ENCODE measurements around the gene SPATC1L.

SPATC1L gene

GRCh38 chr21:46220275-46220810 lies 36.1 kb upstream of the SPATC1L start:
- H3K27me3 Mint-ChIP-seq, result no peaks in the 10 kb centered on the region
- CTCF ChIA-PET, result no interaction called here
- H3K9me3 Mint-ChIP-seq, result no peaks in the 10 kb centered on the region
- no peak for DNase-seq
- no peak overlapping the region for H3K27ac Mint-ChIP-seq
- H3K4me3 Mint-ChIP-seq, result no peak overlapping the region
- peaks cover 2% of the 10 kb centered on the region for H3K4me1 Mint-ChIP-seq
- peaks cover 24% of the 10 kb centered on the region for H3K36me3 Mint-ChIP-seq

DNA sequence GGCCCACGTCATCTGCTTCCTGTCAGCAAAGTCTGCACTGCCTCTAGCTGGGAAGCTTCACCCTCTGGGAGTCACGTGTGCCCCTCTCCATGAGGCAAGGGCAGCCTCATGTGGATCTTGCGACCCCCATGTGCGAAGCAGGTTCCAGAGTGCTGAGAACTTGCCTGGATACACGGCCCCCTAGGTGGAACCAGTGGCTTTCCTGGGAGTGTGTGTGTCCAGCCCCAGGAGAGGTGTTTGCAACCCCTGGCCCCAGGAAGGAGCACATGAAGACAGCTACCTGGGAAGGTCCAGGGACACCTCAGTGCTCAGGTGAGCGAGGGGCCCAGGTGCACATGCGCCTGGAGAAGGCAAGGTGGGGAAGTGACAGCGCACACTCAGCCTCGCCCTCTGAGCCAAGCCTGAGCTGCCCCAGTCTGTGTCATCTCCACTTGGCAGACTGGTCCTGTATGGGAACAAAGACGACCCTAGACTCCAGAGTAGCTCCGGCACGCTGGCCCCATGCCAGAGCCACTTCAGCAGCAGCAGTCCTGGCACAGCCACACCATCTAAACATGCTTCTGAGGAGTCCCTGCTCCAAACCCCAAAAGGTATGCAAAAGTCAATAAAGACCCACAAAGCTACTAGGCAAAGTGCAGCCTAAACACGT lies 35.5 kb upstream of the SPATC1L start:
- Mint-ChIP-seq H3K36me3 (peaks cover 24% of the 10 kb centered on the region), H3K27ac (no peak overlapping the region), H3K9me3 (no peaks in the 10 kb centered on the region), H3K4me3 (no peak overlapping the region), H3K4me1 (peaks cover 2% of the 10 kb centered on the region), H3K27me3 (no peaks in the 10 kb centered on the region)
- CTCF ChIA-PET, result no interaction called here
- DNase-seq, result no peak

DNA sequence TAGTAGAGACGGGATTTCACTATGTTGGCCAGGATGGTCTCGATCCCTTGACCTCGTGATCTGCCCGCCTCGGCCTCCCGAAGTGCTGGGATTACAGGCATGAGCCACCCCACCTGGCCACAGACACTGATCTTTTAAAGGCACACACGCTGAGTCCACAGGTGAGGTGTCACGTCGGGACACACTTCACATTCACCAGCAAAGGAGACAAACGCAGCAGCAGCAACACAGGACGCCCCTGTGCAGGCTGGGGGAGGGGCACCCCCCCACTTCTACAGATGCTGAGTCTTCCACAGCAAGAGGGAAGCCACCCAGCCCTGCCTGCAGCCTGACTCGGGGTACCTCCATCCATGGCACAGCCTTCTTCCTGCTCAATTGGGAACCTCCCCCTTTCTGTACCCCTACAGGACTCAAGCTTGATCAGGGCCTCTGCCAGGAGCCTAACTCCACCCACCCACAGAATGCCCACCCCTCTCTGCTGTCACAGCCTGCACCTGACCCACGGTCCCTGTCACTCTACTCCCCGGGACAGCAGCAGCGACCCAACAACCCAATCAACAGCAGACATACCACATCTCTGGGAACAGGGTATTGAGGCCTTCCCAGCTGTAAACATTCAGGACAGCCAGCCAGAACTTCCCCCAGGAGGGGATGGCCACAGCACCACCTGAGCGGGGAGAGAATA lies 34.8 kb upstream of the SPATC1L start:
- DNase-seq, result no peak
- CTCF ChIA-PET, result no interaction called here
- H3K36me3 Mint-ChIP-seq, result peaks cover 21% of the 10 kb centered on the region
- H3K27ac Mint-ChIP-seq, result no peak overlapping the region
- H3K4me3 Mint-ChIP-seq, result no peak overlapping the region
- H3K4me1 Mint-ChIP-seq, result peaks cover 2% of the 10 kb centered on the region
- H3K27me3 Mint-ChIP-seq, result no peaks in the 10 kb centered on the region
- no peaks in the 10 kb centered on the region for H3K9me3 Mint-ChIP-seq

- Mint-ChIP-seq H3K36me3 (peaks cover 18% of the 10 kb centered on the region), H3K9me3 (no peaks in the 10 kb centered on the region), H3K4me3 (no peak overlapping the region), H3K27ac (no peak overlapping the region), H3K27me3 (no peaks in the 10 kb centered on the region), H3K4me1 (peaks cover 2% of the 10 kb centered on the region)
- no peak for DNase-seq
- CTCF ChIA-PET, result no interaction called here
These were observed 33.4 kb upstream of the SPATC1L start for GRCh38 chr21:46217511-46218196.

DNA sequence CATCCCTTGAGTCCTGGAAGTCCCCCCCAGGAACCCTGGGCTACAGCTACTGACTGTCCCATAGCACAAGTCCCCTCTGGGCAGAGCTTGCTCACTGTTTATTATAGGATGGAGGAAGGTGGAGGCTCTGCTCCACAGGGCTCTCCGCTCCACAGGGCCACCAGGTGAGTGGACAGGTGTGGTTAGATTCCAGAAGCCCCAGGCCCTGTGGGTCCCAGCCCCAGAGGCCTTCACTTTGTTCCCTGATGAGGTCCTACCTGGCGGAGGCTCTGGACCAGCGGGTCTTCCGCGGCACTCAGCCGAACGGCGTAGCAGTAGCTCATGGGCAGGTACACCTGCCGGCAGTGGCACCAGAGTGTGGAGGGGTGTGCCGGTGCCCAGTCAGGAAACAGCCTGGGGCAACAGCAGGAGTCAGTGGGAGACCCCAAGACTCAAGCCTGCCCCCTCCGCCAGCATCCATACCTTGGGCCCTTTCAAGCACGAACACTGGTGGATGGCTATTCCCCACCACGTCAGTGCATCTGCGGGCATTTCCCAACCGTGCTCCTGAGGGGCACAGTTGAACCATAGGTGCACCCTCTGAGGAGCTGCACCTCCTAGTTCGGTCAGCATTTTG lies 32.0 kb upstream of the SPATC1L start:
- CTCF ChIA-PET, result no interaction called here
- DNase-seq, result no peak
- Mint-ChIP-seq H3K9me3 (no peaks in the 10 kb centered on the region), H3K4me1 (peaks cover 2% of the 10 kb centered on the region), H3K4me3 (no peak overlapping the region), H3K36me3 (peaks cover 16% of the 10 kb centered on the region), H3K27me3 (no peaks in the 10 kb centered on the region), H3K27ac (peak overlapping the region; percentile 37)

DNA sequence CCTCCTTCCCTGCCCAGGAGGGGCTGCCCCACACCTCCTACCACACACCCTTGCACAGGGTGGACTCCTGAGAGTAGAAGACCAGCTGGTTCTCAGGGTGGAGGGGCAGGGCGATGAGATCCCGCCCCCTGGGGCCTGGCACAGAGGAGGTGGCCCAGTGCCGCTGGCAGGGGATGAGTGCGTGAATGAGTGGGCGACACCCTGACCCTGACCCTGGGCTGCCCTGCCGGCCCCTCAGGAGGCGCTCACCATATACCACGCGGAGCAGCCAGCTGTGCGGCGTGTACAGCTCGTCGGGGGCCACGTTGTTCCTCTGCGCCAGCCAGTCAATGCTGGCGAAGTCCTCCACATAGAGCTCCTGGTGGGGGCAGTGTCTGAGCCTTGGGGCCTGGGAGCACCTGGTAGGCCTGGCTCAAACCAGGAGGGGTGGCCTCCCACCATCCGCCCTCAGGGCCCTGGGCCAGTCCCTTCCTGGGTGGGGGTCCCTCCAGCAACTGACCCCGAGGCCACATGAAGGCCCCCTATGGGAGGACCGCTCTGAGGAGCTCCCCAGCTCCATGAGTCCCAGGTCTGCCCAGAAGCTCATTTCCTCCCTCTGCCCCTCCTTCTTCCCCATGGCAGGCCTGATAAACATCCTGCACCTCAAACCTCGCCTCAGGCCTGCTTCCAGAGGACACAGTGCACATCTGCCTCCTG lies 31.3 kb upstream of the SPATC1L start:
- peak overlapping the region; percentile 37 for H3K27ac Mint-ChIP-seq
- H3K36me3 Mint-ChIP-seq, result peaks cover 14% of the 10 kb centered on the region
- H3K27me3 Mint-ChIP-seq, result no peaks in the 10 kb centered on the region
- H3K4me1 Mint-ChIP-seq, result peaks cover 2% of the 10 kb centered on the region
- no peak for DNase-seq
- CTCF ChIA-PET, result no interaction called here
- H3K9me3 Mint-ChIP-seq, result no peaks in the 10 kb centered on the region
- no peak overlapping the region for H3K4me3 Mint-ChIP-seq

GRCh38 chr21:46214478-46215340 lies 30.4 kb upstream of the SPATC1L start:
- Mint-ChIP-seq H3K4me1 (peaks cover 2% of the 10 kb centered on the region), H3K9me3 (no peaks in the 10 kb centered on the region), H3K27me3 (no peaks in the 10 kb centered on the region), H3K27ac (no peak overlapping the region), H3K4me3 (no peak overlapping the region), H3K36me3 (peaks cover 9% of the 10 kb centered on the region)
- DNase-seq, result no peak
- CTCF ChIA-PET, result no interaction called here

- Mint-ChIP-seq H3K27ac (no peak overlapping the region), H3K4me1 (peaks cover 2% of the 10 kb centered on the region), H3K27me3 (no peaks in the 10 kb centered on the region), H3K36me3 (peaks cover 6% of the 10 kb centered on the region), H3K9me3 (no peaks in the 10 kb centered on the region), H3K4me3 (no peak overlapping the region)
- CTCF ChIA-PET, result no interaction called here
- no peak for DNase-seq
These were observed 29.5 kb upstream of the SPATC1L start for GRCh38 chr21:46213620-46214286.

- Mint-ChIP-seq H3K4me1 (peaks cover 2% of the 10 kb centered on the region), H3K9me3 (no peaks in the 10 kb centered on the region), H3K36me3 (peaks cover 7% of the 10 kb centered on the region), H3K27me3 (no peaks in the 10 kb centered on the region), H3K4me3 (no peak overlapping the region), H3K27ac (no peak overlapping the region)
- DNase-seq, result no peak
- CTCF ChIA-PET, result no interaction called here
These were observed 28.6 kb upstream of the SPATC1L start for GRCh38 chr21:46212721-46213484.

- CTCF ChIA-PET, result no interaction called here
- Mint-ChIP-seq H3K36me3 (peaks cover 11% of the 10 kb centered on the region), H3K4me3 (no peak overlapping the region), H3K4me1 (peaks cover 2% of the 10 kb centered on the region), H3K9me3 (no peaks in the 10 kb centered on the region), H3K27ac (no peak overlapping the region), H3K27me3 (no peaks in the 10 kb centered on the region)
- DNase-seq, result no peak
These were observed 27.8 kb upstream of the SPATC1L start for GRCh38 chr21:46211786-46212720.

DNA sequence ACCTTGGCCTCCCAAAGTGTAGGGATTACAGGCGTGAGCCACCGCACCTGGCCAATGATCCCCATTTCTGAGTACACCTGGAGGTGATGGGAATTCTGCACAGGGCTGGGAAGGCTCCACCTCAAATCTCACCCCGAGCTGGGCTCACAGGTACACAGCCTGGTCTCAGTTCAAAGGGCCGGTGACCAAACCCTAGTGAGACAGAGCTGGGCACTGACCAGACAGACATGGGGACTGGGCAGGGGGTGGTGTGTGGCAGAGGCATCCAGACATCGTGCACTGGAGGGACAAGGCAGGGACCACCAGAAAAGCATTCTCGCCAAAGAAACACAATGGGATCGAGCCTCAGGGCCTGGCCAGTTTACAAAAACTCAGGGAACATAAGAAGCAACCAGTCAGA lies 27.1 kb upstream of the SPATC1L start:
- no peaks in the 10 kb centered on the region for H3K27me3 Mint-ChIP-seq

More for the DNA sequence above, 27.1 kb upstream of the SPATC1L start:
- Mint-ChIP-seq H3K27ac (no peak overlapping the region), H3K36me3 (peaks cover 11% of the 10 kb centered on the region), H3K4me1 (peaks cover 2% of the 10 kb centered on the region), H3K4me3 (no peak overlapping the region), H3K9me3 (no peaks in the 10 kb centered on the region)
- CTCF ChIA-PET, result no interaction called here
- DNase-seq, result no peak
